NCI-H2107 (cell line): ENCODE results near the gene PDE8B.
"Not testable (repeated sequence)": the region's sequence is repeated elsewhere in the genome, so short reads cannot be mapped to it uniquely, and the experiment has no call there.

ENCODE experiments used
- DNase-seq: peaks from one replicate; lab custom pipeline; 2025; lab: John Stamatoyannopoulos, UW

PDE8B gene

GRCh38 chr5:77359231-77359630, 148.8 kb downstream of the PDE8B start:
- DNase-seq = no peak

GRCh38 chr5:77360381-77360780, 149.9 kb downstream of the PDE8B start:
- no peak for DNase-seq

DNA sequence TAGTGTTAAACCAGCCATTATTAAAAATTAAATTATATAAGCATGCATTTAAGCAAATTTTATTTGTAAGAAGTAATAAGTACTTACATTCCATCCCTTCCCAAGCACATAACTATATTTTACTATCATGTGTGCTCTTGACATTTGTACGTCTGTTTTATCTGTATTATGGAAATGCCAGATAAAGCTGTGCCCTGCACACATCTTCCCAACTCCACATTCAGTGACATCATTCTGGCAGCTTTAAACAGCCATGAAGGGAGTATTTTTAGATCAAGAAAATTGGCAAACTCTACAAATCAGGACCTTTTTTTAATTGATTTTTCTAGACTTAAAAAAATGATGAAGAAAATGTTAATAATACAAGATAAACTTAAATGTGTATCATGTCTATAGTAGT, 150.5 kb downstream of the PDE8B start:
- no peak for DNase-seq

DNA sequence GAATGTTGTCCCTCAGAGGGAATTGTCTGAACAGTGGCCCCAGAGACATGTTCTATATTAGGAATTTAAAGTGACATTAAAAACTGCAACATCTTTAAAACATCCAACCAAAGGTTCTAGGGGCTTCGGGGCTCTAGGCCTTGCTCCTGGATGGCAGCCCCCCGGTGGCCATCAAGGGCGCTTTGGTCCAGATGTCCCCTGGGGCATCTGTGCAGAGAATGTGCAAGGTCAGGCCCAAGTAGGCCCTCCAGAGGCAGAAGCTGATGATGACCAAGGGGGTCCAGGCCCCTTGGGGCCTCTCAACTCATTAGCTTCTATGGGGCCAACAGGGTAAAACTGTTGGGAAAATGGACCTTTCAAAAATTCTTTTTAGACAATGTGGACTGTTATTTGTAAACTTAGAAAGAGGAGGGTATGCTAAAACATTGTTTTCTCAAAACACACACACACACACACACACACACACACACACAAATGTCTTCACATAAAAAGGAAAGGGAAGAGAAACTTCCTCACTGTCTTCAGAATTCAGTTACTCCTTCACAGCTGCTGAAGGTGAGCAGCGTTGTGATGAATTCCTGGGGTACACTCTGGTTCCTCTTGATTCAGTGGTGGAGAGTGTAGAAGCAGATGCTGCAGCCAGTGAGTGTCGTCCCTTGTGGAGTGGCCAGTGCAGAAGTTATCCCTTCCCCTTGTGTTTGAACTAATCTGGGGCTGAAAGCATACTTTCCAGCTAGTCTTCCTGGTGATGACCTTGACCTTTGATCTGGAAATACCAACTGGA, 156.4 kb downstream of the PDE8B start:
- DNase-seq = no peak

DNA sequence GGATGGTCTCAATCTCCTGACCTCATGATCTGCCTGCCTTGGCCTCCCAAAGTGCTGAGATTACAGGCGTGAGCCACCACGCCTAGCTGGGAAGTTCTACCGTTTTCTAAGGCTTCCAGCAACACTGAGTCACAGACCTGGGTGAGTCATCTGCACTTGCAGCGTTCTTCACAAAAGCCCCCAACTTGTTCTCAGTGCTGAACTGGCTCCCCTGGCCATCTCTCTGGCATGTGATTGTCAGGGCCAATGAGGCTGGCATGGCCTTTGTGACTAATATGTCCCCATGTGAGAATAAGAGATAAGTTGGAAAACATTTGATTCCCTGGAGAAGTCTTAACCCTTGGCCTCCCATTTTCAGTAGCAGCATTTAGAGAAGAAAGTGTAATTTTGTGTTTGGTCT, 157.3 kb downstream of the PDE8B start:
- no peak for DNase-seq

- no peak for DNase-seq
These were observed 157.9 kb downstream of the PDE8B start for GRCh38 chr5:77368367-77368766.

GRCh38 chr5:77369566-77369965, 159.1 kb downstream of the PDE8B start:
- no peak for DNase-seq

DNA sequence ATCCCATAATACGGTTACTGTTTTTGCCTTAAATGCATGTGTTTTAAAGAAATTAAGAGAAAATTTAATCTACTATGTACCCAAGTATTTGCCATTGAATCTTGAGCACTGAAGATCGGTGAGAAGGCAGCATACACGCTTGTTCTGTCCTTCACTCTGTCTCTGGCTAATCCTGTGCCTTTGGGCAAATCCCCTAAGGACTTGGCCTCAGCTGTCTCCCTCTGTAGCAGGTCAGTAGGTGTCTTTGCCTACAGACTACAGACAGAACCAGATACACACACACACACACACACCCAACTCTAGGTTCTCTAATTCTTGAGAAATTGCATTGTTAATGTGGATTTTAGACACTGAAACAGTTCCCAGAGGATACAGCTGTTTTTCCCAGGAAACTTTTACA, 164.2 kb downstream of the PDE8B start:
- no peak for DNase-seq

GRCh38 chr5:77376609-77377300, 166.3 kb downstream of the PDE8B start:
- no peak for DNase-seq

DNA sequence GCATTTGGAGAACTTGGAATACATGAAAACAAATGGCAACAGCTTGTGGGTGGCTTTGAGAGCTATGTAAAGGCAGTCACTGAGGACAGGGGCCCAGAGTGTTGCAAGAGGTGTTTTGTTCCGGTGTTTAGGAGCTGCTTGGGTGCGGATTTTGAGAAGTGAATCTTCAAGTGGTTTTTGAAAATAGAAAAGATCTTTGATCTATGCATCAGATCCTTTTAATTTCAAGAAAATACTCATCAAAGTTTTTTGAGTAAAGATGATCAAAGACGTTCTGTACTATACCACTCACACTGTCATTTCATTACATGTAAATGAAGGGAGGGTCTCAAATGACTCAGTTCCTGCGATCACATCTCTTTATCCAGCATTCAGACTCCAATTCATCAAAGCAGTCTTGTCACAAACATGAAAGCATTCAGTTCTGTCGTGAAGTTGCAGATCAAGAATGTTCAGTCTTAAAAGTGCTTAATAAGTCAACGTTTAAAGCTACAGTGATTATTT, 169.1 kb downstream of the PDE8B start:
- no peak for DNase-seq

DNA sequence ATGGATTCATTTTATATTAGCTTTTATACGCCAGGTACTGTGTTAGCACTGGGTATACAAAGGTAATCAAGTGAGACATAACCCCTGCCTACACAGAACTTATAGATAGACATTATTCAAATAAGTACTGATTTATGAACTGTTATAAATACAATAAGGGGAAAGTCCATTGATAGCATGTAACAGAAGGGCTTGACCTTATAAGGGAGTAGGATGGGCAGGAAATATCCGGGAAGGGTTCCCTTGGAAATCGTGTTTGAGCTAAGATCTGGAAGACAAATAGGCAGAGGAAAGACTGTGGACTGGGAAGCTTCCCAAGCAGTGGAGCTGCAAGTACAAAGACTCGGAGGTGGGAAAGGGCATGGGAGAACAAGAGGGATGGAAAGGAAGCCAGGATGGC, 170.2 kb downstream of the PDE8B start:
- DNase-seq = no peak

- DNase-seq = not testable (repeated sequence)
These were observed 172.9 kb downstream of the PDE8B start for GRCh38 chr5:77383336-77383735.

GRCh38 chr5:77386340-77386739, 175.9 kb downstream of the PDE8B start:
- not testable (repeated sequence) for DNase-seq

- DNase-seq = no peak
These were observed 179.3 kb downstream of the PDE8B start for GRCh38 chr5:77389746-77390145.

GRCh38 chr5:77390221-77390620, 179.7 kb downstream of the PDE8B start:
- no peak for DNase-seq

DNA sequence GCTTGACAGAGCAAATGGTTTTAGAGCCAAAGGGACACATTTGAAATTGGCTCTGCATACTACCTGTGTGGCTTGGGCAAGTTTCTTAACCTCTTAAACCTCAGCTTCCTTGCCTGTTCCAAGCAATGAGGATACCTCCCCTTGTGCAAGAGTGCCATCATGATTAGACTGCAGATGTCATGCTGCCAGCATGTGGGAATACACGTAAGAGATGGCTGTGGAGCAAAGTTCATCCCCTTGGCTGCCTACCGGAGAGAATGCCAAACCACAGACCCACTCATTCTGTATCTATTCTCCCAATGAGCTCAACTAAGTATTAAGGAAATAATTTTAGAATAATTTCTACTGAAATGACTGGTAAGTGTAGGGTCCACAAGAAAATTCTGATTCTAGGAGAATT, 180.3 kb downstream of the PDE8B start:
- DNase-seq = no peak

GRCh38 chr5:77391240-77391765, 180.8 kb downstream of the PDE8B start:
- DNase-seq = no peak

- no peak for DNase-seq
These were observed 183.7 kb downstream of the PDE8B start for GRCh38 chr5:77394064-77394715.

GRCh38 chr5:77396017-77396416, 185.5 kb downstream of the PDE8B start:
- DNase-seq = no peak

GRCh38 chr5:77397686-77398292, 187.3 kb downstream of the PDE8B start:
- no peak for DNase-seq

DNA sequence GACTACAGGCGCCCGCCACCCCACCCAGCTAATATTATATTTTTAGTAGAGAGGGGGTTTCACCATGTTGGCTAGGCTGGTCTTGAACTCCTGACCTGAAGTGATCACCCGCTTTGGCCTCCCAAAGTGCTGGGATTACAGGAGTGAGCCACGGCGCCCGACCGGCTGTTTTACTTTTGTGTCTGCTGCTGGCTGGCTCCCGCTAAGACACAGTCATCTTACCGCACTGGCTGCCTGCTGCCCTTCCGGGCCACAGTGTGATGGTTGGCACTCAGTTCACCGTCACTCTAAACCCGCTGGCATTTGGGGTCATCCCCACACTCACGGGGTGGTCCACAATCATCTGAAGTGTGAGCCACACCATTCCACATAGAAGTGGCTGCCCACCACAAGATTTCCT, 188.0 kb downstream of the PDE8B start:
- no peak for DNase-seq

- no peak for DNase-seq
These were observed 188.4 kb downstream of the PDE8B start for GRCh38 chr5:77398896-77399295.
